HG02642 (cell line): Measurements from ENCODE around the gene UQCC2.

ENCODE experiments used
- ATAC-seq: cut with Tn5 transposase; IDR thresholded peaks from one replicate; pipeline ENCODE4 v1.9.1; 2021; ENCODE audit warnings: mild to moderate bottlenecking; ENCODE audit not compliant: unreplicated experiment, poor library complexity

Gene UQCC2

GRCh38 chr6:33693186-33694105 is 18.1 kb downstream of the UQCC2 start:
- no peak for ATAC-seq

- no peak for ATAC-seq
Measured at GRCh38 chr6:33692760-33693158, 18.7 kb downstream of the UQCC2 start.

GRCh38 chr6:33692078-33692759 is 19.3 kb downstream of the UQCC2 start:
- ATAC-seq = no peak

GRCh38 chr6:33691456-33692077 is 19.9 kb downstream of the UQCC2 start:
- ATAC-seq = no peak

- ATAC-seq = no peak
Measured at GRCh38 chr6:33690766-33691165, 20.7 kb downstream of the UQCC2 start.

- ATAC-seq = no peak
Measured at GRCh38 chr6:33689879-33690278, 21.6 kb downstream of the UQCC2 start.

GRCh38 chr6:33689148-33689494 is 22.4 kb downstream of the UQCC2 start:
- ATAC-seq = no peak

- no peak for ATAC-seq
Measured at GRCh38 chr6:33688451-33689147, 22.9 kb downstream of the UQCC2 start.

- ATAC-seq = no peak
Measured at GRCh38 chr6:33688006-33688405, 23.5 kb downstream of the UQCC2 start.

GRCh38 chr6:33686981-33687975 is 24.2 kb downstream of the UQCC2 start:
- no peak for ATAC-seq

- no peak for ATAC-seq
Measured at GRCh38 chr6:33686225-33686924, 25.1 kb downstream of the UQCC2 start.

GRCh38 chr6:33685411-33686224 is 25.9 kb downstream of the UQCC2 start:
- ATAC-seq = no peak

- ATAC-seq = no peak
Measured at GRCh38 chr6:33684983-33685382, 26.5 kb downstream of the UQCC2 start.

- no peak for ATAC-seq
Measured at GRCh38 chr6:33684428-33684896, 27.0 kb downstream of the UQCC2 start.

GRCh38 chr6:33683576-33684427 is 27.7 kb downstream of the UQCC2 start:
- ATAC-seq = no peak

GRCh38 chr6:33683051-33683571 is 28.4 kb downstream of the UQCC2 start:
- ATAC-seq = no peak

- no peak for ATAC-seq
Measured at GRCh38 chr6:33682341-33682740, 29.2 kb downstream of the UQCC2 start.
